ENCODE measurements around the gene WDR70. TPM values are rescaled to one million over a fixed set of nuclear protein-coding genes. Genes with fewer than 3 reads are reported as not detected.

Gene WDR70
- total and polyA plus RNA-seq, 4 donors: 4.0 to 17.7 (median 14.5) TPM

- Histone ChIP-seq H3K9ac (ENCODE audit: low read depth in 1 of 2, low read length in 2 of 2) (no peak overlapping the region), H3K27me3 (ENCODE audit: control insufficient read depth in 4 of 4, insufficient read depth in 4 of 4, low read length in 3 of 4) (no peaks in the 10 kb centered on the region), H3K4me1 (ENCODE audit: control insufficient read depth in 4 of 4, insufficient read depth in 4 of 4, low read length in 3 of 4) (peaks cover 0 to 4% (median 1%) of the 10 kb centered on the region in 4 donors), H3K27ac (ENCODE audit: low read depth in 1 of 2, low read length in 2 of 2) (no peak overlapping the region), H3K9me3 (ENCODE audit: control insufficient read depth in 4 of 4, low read length in 3 of 4) (no peaks in the 10 kb centered on the region), H3K36me3 (ENCODE audit: control insufficient read depth in 4 of 4, insufficient read depth in 3 of 4, low read depth in 1 of 4, low read length in 3 of 4) (no peaks in the 10 kb centered on the region), H3K4me3 (ENCODE audit: low read depth in 1 of 3, low read length in 3 of 3) (no peak overlapping the region)
- 92% methylated on average over 1 of the region's 1 CpG for WGBS
- no peak for DNase-seq (ENCODE audit: low spot score)
- TF ChIP-seq SP1 (IDR thresholded peaks at IDR 0.05) (no peak), FOXA1 (IDR thresholded peaks at IDR 0.05) (no peak), NR2F2 (IDR thresholded peaks at IDR 0.05) (no peak), RXRA (IDR thresholded peaks at IDR 0.05) (no peak), FOXA2 (IDR thresholded peaks at IDR 0.05) (no peak), GABPA (IDR thresholded peaks at IDR 0.05 in 1 of 2, conservative IDR thresholded peaks at IDR 0.05 in 1 of 2) (no peak), RAD21 (IDR thresholded peaks at IDR 0.05) (no peak), TAF1 (conservative IDR thresholded peaks at IDR 0.05) (no peak), HNF4A (conservative IDR thresholded peaks at IDR 0.05) (no peak), JUND (IDR thresholded peaks at IDR 0.05) (no peak), HNF4G (IDR thresholded peaks at IDR 0.05) (no peak), ATF3 (IDR thresholded peaks at IDR 0.05) (no peak), EGR1 (IDR thresholded peaks at IDR 0.05; ENCODE audit: low read depth in 2 of 2) (no peak), YY1 (IDR thresholded peaks at IDR 0.05) (no peak)
- TF ChIP-seq, protein P1, sequence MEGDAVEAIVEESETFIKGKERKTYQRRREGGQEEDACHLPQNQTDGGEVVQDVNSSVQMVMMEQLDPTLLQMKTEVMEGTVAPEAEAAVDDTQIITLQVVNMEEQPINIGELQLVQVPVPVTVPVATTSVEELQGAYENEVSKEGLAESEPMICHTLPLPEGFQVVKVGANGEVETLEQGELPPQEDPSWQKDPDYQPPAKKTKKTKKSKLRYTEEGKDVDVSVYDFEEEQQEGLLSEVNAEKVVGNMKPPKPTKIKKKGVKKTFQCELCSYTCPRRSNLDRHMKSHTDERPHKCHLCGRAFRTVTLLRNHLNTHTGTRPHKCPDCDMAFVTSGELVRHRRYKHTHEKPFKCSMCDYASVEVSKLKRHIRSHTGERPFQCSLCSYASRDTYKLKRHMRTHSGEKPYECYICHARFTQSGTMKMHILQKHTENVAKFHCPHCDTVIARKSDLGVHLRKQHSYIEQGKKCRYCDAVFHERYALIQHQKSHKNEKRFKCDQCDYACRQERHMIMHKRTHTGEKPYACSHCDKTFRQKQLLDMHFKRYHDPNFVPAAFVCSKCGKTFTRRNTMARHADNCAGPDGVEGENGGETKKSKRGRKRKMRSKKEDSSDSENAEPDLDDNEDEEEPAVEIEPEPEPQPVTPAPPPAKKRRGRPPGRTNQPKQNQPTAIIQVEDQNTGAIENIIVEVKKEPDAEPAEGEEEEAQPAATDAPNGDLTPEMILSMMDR (IDR thresholded peaks at IDR 0.05; ENCODE audit: low read depth, low read length, missing input control): no peak
- TF ChIP-seq, protein P2, sequence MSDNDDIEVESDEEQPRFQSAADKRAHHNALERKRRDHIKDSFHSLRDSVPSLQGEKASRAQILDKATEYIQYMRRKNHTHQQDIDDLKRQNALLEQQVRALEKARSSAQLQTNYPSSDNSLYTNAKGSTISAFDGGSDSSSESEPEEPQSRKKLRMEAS (IDR thresholded peaks at IDR 0.05): no peak
- TF ChIP-seq, protein P3, sequence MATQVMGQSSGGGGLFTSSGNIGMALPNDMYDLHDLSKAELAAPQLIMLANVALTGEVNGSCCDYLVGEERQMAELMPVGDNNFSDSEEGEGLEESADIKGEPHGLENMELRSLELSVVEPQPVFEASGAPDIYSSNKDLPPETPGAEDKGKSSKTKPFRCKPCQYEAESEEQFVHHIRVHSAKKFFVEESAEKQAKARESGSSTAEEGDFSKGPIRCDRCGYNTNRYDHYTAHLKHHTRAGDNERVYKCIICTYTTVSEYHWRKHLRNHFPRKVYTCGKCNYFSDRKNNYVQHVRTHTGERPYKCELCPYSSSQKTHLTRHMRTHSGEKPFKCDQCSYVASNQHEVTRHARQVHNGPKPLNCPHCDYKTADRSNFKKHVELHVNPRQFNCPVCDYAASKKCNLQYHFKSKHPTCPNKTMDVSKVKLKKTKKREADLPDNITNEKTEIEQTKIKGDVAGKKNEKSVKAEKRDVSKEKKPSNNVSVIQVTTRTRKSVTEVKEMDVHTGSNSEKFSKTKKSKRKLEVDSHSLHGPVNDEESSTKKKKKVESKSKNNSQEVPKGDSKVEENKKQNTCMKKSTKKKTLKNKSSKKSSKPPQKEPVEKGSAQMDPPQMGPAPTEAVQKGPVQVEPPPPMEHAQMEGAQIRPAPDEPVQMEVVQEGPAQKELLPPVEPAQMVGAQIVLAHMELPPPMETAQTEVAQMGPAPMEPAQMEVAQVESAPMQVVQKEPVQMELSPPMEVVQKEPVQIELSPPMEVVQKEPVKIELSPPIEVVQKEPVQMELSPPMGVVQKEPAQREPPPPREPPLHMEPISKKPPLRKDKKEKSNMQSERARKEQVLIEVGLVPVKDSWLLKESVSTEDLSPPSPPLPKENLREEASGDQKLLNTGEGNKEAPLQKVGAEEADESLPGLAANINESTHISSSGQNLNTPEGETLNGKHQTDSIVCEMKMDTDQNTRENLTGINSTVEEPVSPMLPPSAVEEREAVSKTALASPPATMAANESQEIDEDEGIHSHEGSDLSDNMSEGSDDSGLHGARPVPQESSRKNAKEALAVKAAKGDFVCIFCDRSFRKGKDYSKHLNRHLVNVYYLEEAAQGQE (IDR thresholded peaks at IDR 0.05): no peak
- TF ChIP-seq, protein P4, sequence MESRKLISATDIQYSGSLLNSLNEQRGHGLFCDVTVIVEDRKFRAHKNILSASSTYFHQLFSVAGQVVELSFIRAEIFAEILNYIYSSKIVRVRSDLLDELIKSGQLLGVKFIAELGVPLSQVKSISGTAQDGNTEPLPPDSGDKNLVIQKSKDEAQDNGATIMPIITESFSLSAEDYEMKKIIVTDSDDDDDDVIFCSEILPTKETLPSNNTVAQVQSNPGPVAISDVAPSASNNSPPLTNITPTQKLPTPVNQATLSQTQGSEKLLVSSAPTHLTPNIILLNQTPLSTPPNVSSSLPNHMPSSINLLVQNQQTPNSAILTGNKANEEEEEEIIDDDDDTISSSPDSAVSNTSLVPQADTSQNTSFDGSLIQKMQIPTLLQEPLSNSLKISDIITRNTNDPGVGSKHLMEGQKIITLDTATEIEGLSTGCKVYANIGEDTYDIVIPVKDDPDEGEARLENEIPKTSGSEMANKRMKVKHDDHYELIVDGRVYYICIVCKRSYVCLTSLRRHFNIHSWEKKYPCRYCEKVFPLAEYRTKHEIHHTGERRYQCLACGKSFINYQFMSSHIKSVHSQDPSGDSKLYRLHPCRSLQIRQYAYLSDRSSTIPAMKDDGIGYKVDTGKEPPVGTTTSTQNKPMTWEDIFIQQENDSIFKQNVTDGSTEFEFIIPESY (IDR thresholded peaks at IDR 0.05): no peak
Measured at GRCh38 chr5:37665272-37665671, 286.2 kb downstream of the WDR70 start.

Measured in liver (tissue), 9 donors.